HG02884 (cell line): Measurements from ENCODE around the gene GPR139.

Source experiments
- ATAC-seq: cut with Tn5 transposase; IDR thresholded peaks from one replicate; pipeline ENCODE4 v1.9.1; 2021; ENCODE audit warnings: mild to moderate bottlenecking, moderate library complexity; ENCODE audit not compliant: unreplicated experiment

The GPR139 gene

GRCh38 chr16:19991614-19992013, 82.1 kb downstream of the GPR139 start:
- no peak for ATAC-seq

DNA sequence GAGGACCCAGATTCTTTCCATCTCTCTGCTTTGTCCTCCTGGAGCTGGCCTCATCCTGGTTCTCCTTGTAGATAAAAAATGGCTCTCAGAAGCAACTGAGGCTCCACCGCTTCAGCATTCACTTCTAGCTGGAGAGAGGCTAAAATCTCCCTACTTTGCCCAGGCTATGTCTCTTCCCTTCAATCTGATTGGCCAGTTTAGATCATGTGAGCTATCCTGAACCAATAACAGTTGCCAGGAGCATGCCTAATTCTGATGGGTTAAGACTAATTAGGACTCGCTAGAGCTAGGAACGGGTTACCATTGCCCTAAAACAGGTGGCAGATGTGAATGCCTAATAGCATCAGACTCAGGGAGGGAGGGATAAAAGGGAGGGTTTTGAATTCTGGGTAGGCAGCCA, 89.6 kb downstream of the GPR139 start:
- ATAC-seq: no peak
